ENCODE results near the gene ANKRD44. TPM values are rescaled to one million over a fixed set of nuclear protein-coding genes. Genes with fewer than 3 reads are reported as not detected.
A peak's percentile ranks its signal among the peaks of the same experiment; 100 is the strongest.

ANKRD44 gene
- total RNA-seq, 1 donor from 2014 or later = 3.4 TPM

DNA sequence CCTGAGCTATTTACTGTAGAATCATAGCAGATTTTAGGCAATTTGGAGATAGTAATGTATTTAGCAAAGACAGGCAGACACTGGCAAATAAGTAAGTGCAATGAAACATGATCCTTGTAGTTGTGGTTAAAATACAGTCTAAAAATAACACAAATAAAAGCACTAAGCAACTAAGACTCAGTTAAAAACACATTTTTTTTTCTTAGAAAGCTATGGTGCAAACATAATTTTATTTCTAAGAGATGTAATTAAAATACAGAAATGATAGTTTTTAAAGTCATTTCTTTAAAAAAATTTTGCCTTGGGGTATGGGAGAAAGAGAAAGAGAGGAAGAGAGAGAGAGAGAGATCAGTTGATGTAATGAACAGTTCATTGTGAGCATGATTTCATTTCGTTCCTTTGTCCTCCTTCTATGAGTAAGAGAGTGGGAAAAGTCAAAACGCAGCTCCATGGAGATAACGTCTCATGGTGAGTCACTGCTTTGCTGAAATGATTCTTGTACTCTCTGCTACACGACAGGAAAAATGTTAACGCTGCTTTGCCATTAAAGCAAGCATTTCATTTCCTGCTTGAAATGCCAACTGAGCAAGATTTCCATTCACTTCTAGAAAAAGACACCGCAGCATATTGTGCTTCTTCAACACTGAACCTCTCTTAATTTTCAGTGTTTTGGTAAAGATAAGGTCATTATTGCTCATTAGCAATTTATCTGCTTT lies 322.8 kb downstream of the ANKRD44 start:
- TF ChIP-seq EZH2phosphoT487 (IDR thresholded peaks at IDR 0.05) = no peak
- TF ChIP-seq, protein P1, sequence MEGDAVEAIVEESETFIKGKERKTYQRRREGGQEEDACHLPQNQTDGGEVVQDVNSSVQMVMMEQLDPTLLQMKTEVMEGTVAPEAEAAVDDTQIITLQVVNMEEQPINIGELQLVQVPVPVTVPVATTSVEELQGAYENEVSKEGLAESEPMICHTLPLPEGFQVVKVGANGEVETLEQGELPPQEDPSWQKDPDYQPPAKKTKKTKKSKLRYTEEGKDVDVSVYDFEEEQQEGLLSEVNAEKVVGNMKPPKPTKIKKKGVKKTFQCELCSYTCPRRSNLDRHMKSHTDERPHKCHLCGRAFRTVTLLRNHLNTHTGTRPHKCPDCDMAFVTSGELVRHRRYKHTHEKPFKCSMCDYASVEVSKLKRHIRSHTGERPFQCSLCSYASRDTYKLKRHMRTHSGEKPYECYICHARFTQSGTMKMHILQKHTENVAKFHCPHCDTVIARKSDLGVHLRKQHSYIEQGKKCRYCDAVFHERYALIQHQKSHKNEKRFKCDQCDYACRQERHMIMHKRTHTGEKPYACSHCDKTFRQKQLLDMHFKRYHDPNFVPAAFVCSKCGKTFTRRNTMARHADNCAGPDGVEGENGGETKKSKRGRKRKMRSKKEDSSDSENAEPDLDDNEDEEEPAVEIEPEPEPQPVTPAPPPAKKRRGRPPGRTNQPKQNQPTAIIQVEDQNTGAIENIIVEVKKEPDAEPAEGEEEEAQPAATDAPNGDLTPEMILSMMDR (IDR thresholded peaks at IDR 0.05) = no peak
- TF ChIP-seq EZH2 (IDR thresholded peaks at IDR 0.05) = no peak
- peaks cover 24% of the 10 kb centered on the region for H3F3A ChIP-seq (ENCODE audit: low read depth)
- H3K9ac ChIP-seq = no peak overlapping the region
- H3K4me1 ChIP-seq = peaks cover 53% of the 10 kb centered on the region
- no peaks in the 10 kb centered on the region for H3K27me3 ChIP-seq
- no peaks in the 10 kb centered on the region for H3K9me3 ChIP-seq (ENCODE audit: low read depth)
- H3K4me3 ChIP-seq = no peak overlapping the region
- Mint-ChIP-seq H3K36me3 (no peaks in the 10 kb centered on the region), H3K27me3 (ENCODE audit: insufficient read depth, low read depth) (peaks cover 13% of the 10 kb centered on the region), H3K27ac (peak overlapping the region; percentile 99), H3K4me1 (peaks cover 52% of the 10 kb centered on the region), H3K9me3 (no peaks in the 10 kb centered on the region), H3K4me3 (peak overlapping the region; percentile 72)
- peak overlapping the region; percentile 92 for H2AFZ ChIP-seq (replicated peaks)
- no peaks in the 10 kb centered on the region for H3K36me3 ChIP-seq
- H4K20me1 ChIP-seq (ENCODE audit: low read depth) = no peaks in the 10 kb centered on the region
- DNase-seq (ENCODE audit: low spot score) = peak; percentile 6
- H3K4me2 ChIP-seq = no peak overlapping the region
- H3K79me2 ChIP-seq (ENCODE audit: low read depth) = no peaks in the 10 kb centered on the region
- no peak overlapping the region for H3K27ac ChIP-seq

DNA sequence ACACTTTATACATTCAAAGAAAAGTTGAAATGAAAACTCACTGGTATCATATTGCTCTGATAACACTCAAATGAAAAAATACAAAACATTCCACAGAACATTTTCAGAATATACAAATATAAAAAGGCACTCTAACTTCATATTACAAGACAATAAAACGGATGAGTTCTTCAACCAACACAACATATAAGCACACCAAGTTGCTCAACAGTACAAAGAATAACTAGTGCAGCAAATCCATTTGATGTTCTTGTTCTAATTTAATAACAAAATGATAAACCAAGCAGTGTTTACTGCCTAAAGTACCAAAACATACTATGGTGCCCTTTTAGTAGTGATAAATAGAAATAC lies 323.3 kb downstream of the ANKRD44 start:
- Histone ChIP-seq H3K4me3 (no peak overlapping the region), H3K4me2 (no peak overlapping the region), H2AFZ (replicated peaks) (peak overlapping the region; percentile 92), H3K27ac (no peak overlapping the region), H3K79me2 (ENCODE audit: low read depth) (no peaks in the 10 kb centered on the region), H3K9me3 (ENCODE audit: low read depth) (no peaks in the 10 kb centered on the region), H3K9ac (no peak overlapping the region), H3K27me3 (no peaks in the 10 kb centered on the region), H3F3A (ENCODE audit: low read depth) (peaks cover 22% of the 10 kb centered on the region), H3K36me3 (no peaks in the 10 kb centered on the region), H3K4me1 (peaks cover 48% of the 10 kb centered on the region), H4K20me1 (ENCODE audit: low read depth) (no peaks in the 10 kb centered on the region)
- H3K27ac Mint-ChIP-seq = peak overlapping the region; percentile 99
- peaks cover 50% of the 10 kb centered on the region for H3K4me1 Mint-ChIP-seq
- no peaks in the 10 kb centered on the region for H3K36me3 Mint-ChIP-seq
- TF ChIP-seq EZH2 (IDR thresholded peaks at IDR 0.05) (no peak), EZH2phosphoT487 (IDR thresholded peaks at IDR 0.05) (no peak)
- TF ChIP-seq, protein P1 (IDR thresholded peaks at IDR 0.05) = no peak
- H3K27me3 Mint-ChIP-seq (ENCODE audit: insufficient read depth, low read depth) = peaks cover 13% of the 10 kb centered on the region
- no peak overlapping the region for H3K4me3 Mint-ChIP-seq
- no peak for DNase-seq (ENCODE audit: low spot score)
- no peaks in the 10 kb centered on the region for H3K9me3 Mint-ChIP-seq

DNA sequence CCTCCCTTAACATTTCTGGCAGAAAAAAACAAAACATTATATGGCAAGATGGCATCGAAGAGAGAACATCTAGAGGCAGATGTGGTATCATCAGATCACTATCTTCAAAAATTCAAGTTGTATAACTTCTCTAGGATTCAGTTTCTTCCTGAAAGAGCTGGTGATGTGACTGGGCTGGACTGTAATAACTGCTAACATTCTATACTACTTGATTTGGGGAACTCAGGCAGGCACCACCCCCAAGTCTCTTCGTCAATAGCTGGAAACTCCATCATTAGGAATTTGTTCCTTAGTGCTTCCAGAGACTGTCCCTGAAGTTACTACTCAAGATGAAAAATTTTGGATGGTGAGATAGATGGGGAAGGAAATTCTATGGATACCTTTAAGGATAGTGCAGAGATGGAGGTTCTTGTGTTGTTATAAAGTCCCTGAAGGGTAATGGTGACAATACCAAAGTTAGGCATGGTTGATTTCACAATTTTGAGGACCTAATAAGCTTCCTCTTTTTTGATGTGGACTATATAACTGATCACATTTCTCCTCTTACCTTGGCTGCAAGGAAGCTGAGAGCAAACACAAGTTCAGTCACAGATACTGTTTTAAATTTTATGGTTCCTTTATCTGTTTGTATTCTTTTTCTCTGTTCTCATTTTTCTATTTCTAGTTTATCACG lies 324.9 kb downstream of the ANKRD44 start:
- Mint-ChIP-seq H3K27ac (no peak overlapping the region), H3K36me3 (no peaks in the 10 kb centered on the region), H3K9me3 (no peaks in the 10 kb centered on the region), H3K27me3 (ENCODE audit: insufficient read depth, low read depth) (peaks cover 9% of the 10 kb centered on the region), H3K4me1 (peaks cover 44% of the 10 kb centered on the region), H3K4me3 (no peak overlapping the region)
- Histone ChIP-seq H3K79me2 (ENCODE audit: low read depth) (no peaks in the 10 kb centered on the region), H3K36me3 (no peaks in the 10 kb centered on the region), H2AFZ (replicated peaks) (no peak overlapping the region), H3K9me3 (ENCODE audit: low read depth) (no peaks in the 10 kb centered on the region), H3K9ac (no peak overlapping the region), H3K4me2 (no peak overlapping the region), H4K20me1 (ENCODE audit: low read depth) (no peaks in the 10 kb centered on the region), H3K27me3 (no peaks in the 10 kb centered on the region), H3K4me3 (no peak overlapping the region), H3F3A (ENCODE audit: low read depth) (peaks cover 6% of the 10 kb centered on the region), H3K27ac (no peak overlapping the region), H3K4me1 (peaks cover 32% of the 10 kb centered on the region)
- DNase-seq (ENCODE audit: low spot score) = no peak
- TF ChIP-seq, protein P1 (IDR thresholded peaks at IDR 0.05) = no peak
- TF ChIP-seq EZH2phosphoT487 (IDR thresholded peaks at IDR 0.05) (no peak), EZH2 (IDR thresholded peaks at IDR 0.05) (no peak)
